ENCODE data around the gene APLP2.
"Not testable (repeated sequence)": the region's sequence is repeated elsewhere in the genome, so short reads cannot be mapped to it uniquely, and the experiment has no call there.

The APLP2 gene

GRCh38 chr11:130062026-130062425 is 7.7 kb upstream of the APLP2 start:
- DNase-seq, result no peak

GRCh38 chr11:130063451-130063850 is 6.2 kb upstream of the APLP2 start:
- DNase-seq, result no peak

- no peak for DNase-seq
Measured at GRCh38 chr11:130064596-130064995, 5.1 kb upstream of the APLP2 start.

GRCh38 chr11:130066338-130066737 is 3.4 kb upstream of the APLP2 start:
- DNase-seq, result no peak

- no peak for DNase-seq
Measured at GRCh38 chr11:130068546-130068985, 1.1 kb upstream of the APLP2 start.

- DNase-seq, result peak; percentile 46
Measured at GRCh38 chr11:130068986-130069658, 572 bp upstream of the APLP2 start.

GRCh38 chr11:130070109-130070845 is 583 bp downstream of the APLP2 start:
- DNase-seq, result no peak

GRCh38 chr11:130070846-130071200 is 1.1 kb downstream of the APLP2 start:
- no peak for DNase-seq

- no peak for DNase-seq
Measured at GRCh38 chr11:130071211-130071712, 1.6 kb downstream of the APLP2 start.

GRCh38 chr11:130074736-130075135 is 5.0 kb downstream of the APLP2 start:
- no peak for DNase-seq

GRCh38 chr11:130076778-130077481 is 7.2 kb downstream of the APLP2 start:
- DNase-seq, result no peak

- no peak for DNase-seq
Measured at GRCh38 chr11:130077671-130078070, 8.0 kb downstream of the APLP2 start.

- no peak for DNase-seq
Measured at GRCh38 chr11:130078080-130078479, 8.4 kb downstream of the APLP2 start.

- no peak for DNase-seq
Measured at GRCh38 chr11:130085671-130086290, 16.1 kb downstream of the APLP2 start.

- DNase-seq, result no peak
Measured at GRCh38 chr11:130086669-130087068, 17.0 kb downstream of the APLP2 start.

- DNase-seq, result no peak
Measured at GRCh38 chr11:130087294-130087926, 17.7 kb downstream of the APLP2 start.

- DNase-seq, result no peak
Measured at GRCh38 chr11:130088217-130088616, 18.5 kb downstream of the APLP2 start.

- no peak for DNase-seq
Measured at GRCh38 chr11:130088919-130089673, 19.4 kb downstream of the APLP2 start.

GRCh38 chr11:130089674-130090073 is 20.0 kb downstream of the APLP2 start:
- no peak for DNase-seq

GRCh38 chr11:130090517-130090916 is 20.8 kb downstream of the APLP2 start:
- DNase-seq, result not testable (repeated sequence)

- DNase-seq, result not testable (repeated sequence)
Measured at GRCh38 chr11:130091169-130091568, 21.5 kb downstream of the APLP2 start.

- DNase-seq, result no peak
Measured at GRCh38 chr11:130092661-130093060, 23.0 kb downstream of the APLP2 start.
